K562 (cell line): ENCODE data around the gene GEN1. TPM values are rescaled to one million over a fixed set of nuclear protein-coding genes. Genes with fewer than 3 reads are reported as not detected.

Experiments used
- BACH1 ChIP-seq: fragments of 200-800 bp; sonication (Bioruptor generic); IDR thresholded peaks from 2 replicates; pipeline ENCODE4 v1.6.1; 2016; ENCODE audit warnings: missing genetic modification characterization, missing compliant biosample characterization
- CHD2 ChIP-seq: IDR thresholded peaks from 2 replicates; pipeline ENCODE4 v1.6.1; 2011; ENCODE audit warnings: low read depth, low read length
- FUS ChIP-seq: fragments of 200-400 bp; formaldehyde crosslinking; optimal IDR thresholded peaks from 2 replicates; pipeline ENCODE3; 2017; ENCODE audit warnings: low read depth, low read length
- KAT7 ChIP-seq: sonication (generic); formaldehyde crosslinking; IDR thresholded peaks from 2 replicates; pipeline ENCODE4 v1.8.0; 2022; ENCODE audit warnings: missing genetic modification reagents, mild to moderate bottlenecking, borderline replicate concordance
- MCM7 ChIP-seq, 2 experiments: fragments of 450-650 bp; IDR thresholded peaks; 2 replicates each; pipeline ENCODE4 v1.6.1; 2016 to 2018
- MEF2A ChIP-seq: IDR thresholded peaks from 2 replicates; pipeline ENCODE4 v1.6.1; 2011; ENCODE audit warnings: low read depth, mild to moderate bottlenecking, low read length, moderate library complexity; ENCODE audit not compliant: control insufficient read depth
- MGA ChIP-seq: fragments of 450-650 bp; IDR thresholded peaks from 2 replicates; pipeline ENCODE4 v1.6.1; 2016; ENCODE audit warnings: mild to moderate bottlenecking, moderate library complexity
- POLR2G ChIP-seq: fragments of 200-400 bp; formaldehyde crosslinking; IDR thresholded peaks from 2 replicates; pipeline ENCODE4 v1.6.1; 2017; ENCODE audit warnings: low read depth, mild to moderate bottlenecking, antibody characterized with exemption, low read length, moderate library complexity
- SMAD2 ChIP-seq: fragments of 150-350 bp; IDR thresholded peaks from 2 replicates; pipeline ENCODE4 v1.6.1; 2014; ENCODE audit warnings: low read depth, mild to moderate bottlenecking, low read length
- TCF3 ChIP-seq: sonication (generic); formaldehyde crosslinking; IDR thresholded peaks from 2 replicates; pipeline ENCODE4 v1.4.0; 2020; ENCODE audit warnings: mild to moderate bottlenecking, missing genetic modification reagents
- YY1 ChIP-seq, 3 experiments: IDR thresholded peaks; 2 replicates each; pipeline ENCODE4 v1.6.1; 2011; ENCODE audit warnings: low read length in 2 of 3, mild to moderate bottlenecking in 2 of 3, moderate library complexity in 2 of 3, borderline replicate concordance in 1 of 3, control low read depth in 1 of 3, low read depth in 1 of 3; ENCODE audit not compliant: insufficient read depth in 3 of 3, insufficient replicate concordance in 2 of 3, control insufficient read depth in 1 of 3, insufficient read length in 1 of 3; ENCODE audit errors: extremely low read depth in 1 of 3
- ZBTB5 ChIP-seq: fragments of 450-650 bp; IDR thresholded peaks from 2 replicates; pipeline ENCODE4 v1.6.1; 2017; ENCODE audit warnings: antibody characterized with exemption
- ZNF717 ChIP-seq: fragments of 250-450 bp; sonication (Bioruptor Pico); IDR thresholded peaks from 2 replicates; pipeline ENCODE4 v1.5.0; 2021
- ZNF785 ChIP-seq: fragments of 250-450 bp; sonication (Bioruptor Pico); IDR thresholded peaks from 2 replicates; pipeline ENCODE4 v1.4.0; 2020; ENCODE audit warnings: mild to moderate bottlenecking
- polyA plus RNA-seq, 8 experiments: library from polyadenylated mRNA; depleted of rRNA in 4 of 8; stranded (reverse) in 5 of 8; unstranded in 3 of 8; fragments of >200 nt; fragmentation: Nextera tagmentation in 2 of 8; fragmentation: Illumina TruSeq in 1 of 8; extraction: Ambion mirVana in 2 of 8; extraction: Trizol in 1 of 8; gene quantifications; 2 replicates each; pipeline versions ENCODE4 v1.2.1 to v1.2.3, GENCODE V29; 2011 to 2014; ENCODE audit warnings: inconsistent platforms in 1 of 8, missing spikeins in 1 of 8
- total RNA-seq, 7 experiments: library from RNA; depleted of rRNA in 6 of 7; stranded (reverse); fragments of >200 nt in 6 of 7; fragmentation: Illumina TruSeq in 2 of 7; extraction: Trizol in 2 of 7; gene quantifications; 2 replicates each; pipeline versions ENCODE4 v1.2.1 to v1.2.3, GENCODE V29; 2011 to 2021; ENCODE audit warnings: low replicate concordance in 1 of 7

The GEN1 gene
- total and polyA plus RNA-seq, 9 of the 15 experiments (the other 6 are each of a cell fraction or from before 2014, with no cell fraction given): 8.6 to 39.7 (median 24.5) TPM

- TF ChIP-seq FUS (no peak), TCF3 (CRISPR knock-in tag) (no peak), MEF2A (no peak), CHD2 (no peak), SMAD2 (no peak), YY1 (IDR thresholded peaks at IDR 0.05; ENCODE audit: borderline replicate concordance in 1 of 3, control insufficient read depth in 1 of 3, extremely low read depth in 1 of 3, insufficient read depth in 3 of 3, insufficient read length in 1 of 3, insufficient replicate concordance in 2 of 3, low read depth in 1 of 3, low read length in 2 of 3) (no peak), POLR2G (peak; percentile 88), MGA (no peak; the same call in none of the 2 replicates), ZBTB5 (no peak), BACH1 (tag) (no peak), ZNF717 (CRISPR knock-in tag) (no peak), MCM7 (IDR thresholded peaks at IDR 0.05) (no peak), KAT7 (peak; percentile 78; the same call in 1 of the 2 replicates), ZNF785 (CRISPR knock-in tag) (no peak)
These were observed 791 bp upstream of the GEN1 start (continued) for GRCh38 chr2:17752892-17753802.
